Measurements from ENCODE around the gene CES2.
"Not testable (repeated sequence)": the region's sequence is repeated elsewhere in the genome, so short reads cannot be mapped to it uniquely, and the experiment has no call there.

DNA sequence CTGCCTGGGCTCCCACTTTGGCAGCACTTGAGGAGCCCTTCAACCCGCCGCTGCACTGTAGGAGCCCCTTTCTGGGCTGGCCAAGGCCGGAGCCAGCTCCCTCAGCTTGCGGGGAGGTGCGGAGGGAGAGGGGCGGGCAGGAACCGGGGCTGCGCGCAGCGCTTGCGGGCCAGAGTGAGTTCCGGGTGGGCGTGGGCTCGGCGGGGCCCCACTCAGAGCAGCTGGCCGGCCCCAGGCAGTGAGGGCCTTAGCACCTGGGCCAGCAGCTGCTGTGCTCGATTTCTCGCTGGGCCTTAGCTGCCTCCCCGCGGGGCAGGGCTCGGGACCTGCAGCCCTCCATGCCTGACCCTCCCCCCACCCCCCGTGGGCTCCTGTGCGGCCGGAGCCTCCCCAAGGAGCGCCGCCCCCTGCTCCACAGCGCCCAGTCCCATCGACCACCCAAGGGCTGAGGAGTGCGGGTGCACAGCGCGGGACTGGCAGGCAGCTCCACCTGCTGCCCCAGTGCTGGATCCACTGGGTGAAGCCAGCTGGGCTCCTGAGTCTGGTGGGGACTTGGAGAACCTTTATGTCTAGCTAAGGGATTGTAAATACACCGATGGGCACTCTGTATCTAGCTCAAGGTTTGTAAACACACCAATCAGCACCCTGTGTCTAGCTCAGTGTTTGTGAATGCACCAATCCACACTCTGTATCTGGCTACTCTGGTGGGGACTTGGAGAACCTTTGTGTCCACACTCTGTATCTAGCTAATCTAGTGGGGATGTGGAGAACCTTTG is 39.0 kb downstream of the CES2 start:
- TF ChIP-seq, protein P1, sequence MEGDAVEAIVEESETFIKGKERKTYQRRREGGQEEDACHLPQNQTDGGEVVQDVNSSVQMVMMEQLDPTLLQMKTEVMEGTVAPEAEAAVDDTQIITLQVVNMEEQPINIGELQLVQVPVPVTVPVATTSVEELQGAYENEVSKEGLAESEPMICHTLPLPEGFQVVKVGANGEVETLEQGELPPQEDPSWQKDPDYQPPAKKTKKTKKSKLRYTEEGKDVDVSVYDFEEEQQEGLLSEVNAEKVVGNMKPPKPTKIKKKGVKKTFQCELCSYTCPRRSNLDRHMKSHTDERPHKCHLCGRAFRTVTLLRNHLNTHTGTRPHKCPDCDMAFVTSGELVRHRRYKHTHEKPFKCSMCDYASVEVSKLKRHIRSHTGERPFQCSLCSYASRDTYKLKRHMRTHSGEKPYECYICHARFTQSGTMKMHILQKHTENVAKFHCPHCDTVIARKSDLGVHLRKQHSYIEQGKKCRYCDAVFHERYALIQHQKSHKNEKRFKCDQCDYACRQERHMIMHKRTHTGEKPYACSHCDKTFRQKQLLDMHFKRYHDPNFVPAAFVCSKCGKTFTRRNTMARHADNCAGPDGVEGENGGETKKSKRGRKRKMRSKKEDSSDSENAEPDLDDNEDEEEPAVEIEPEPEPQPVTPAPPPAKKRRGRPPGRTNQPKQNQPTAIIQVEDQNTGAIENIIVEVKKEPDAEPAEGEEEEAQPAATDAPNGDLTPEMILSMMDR (IDR thresholded peaks at IDR 0.05; ENCODE audit: poor library complexity), result not testable (repeated sequence)
- TF ChIP-seq EZH2phosphoT487 (IDR thresholded peaks at IDR 0.05; ENCODE audit: low read depth, severe bottlenecking, unreplicated experiment); EZH2 (IDR thresholded peaks at IDR 0.05; ENCODE audit: borderline replicate concordance): not testable (repeated sequence)
